Activated CD4-positive, alpha-beta T cell treated with anti-CD3 and anti-CD28 coated beads, Interleukin-2, amount 10 ng/mL, durations not matched to agents 24 days and 14 days (primary cell): ENCODE measurements around the gene ST6GAL1. TPM values are rescaled to one million over a fixed set of nuclear protein-coding genes. Genes with fewer than 3 reads are reported as not detected.

Experiments used
- DNase-seq: peaks from one replicate; pipeline ENCODE4 v3.0.0; 2022
- H3K27ac Mint-ChIP-seq: one replicate; pipeline ENCODE4 v1.8.0; 2022; ENCODE audit warnings: mild to moderate bottlenecking, mixed read lengths
- H3K27me3 Mint-ChIP-seq: one replicate; pipeline ENCODE4 v1.8.0; 2022; ENCODE audit warnings: mixed read lengths
- H3K36me3 Mint-ChIP-seq: one replicate; pipeline ENCODE4 v1.8.0; 2022; ENCODE audit warnings: low read depth, mild to moderate bottlenecking, mixed read lengths
- H3K4me1 Mint-ChIP-seq: one replicate; pipeline ENCODE4 v1.8.0; 2021; ENCODE audit warnings: mixed read lengths
- H3K4me3 Mint-ChIP-seq: one replicate; pipeline ENCODE4 v1.8.0; 2022; ENCODE audit warnings: mild to moderate bottlenecking, moderate library complexity, mixed read lengths
- H3K9me3 Mint-ChIP-seq: one replicate; pipeline ENCODE4 v1.8.0; 2021; ENCODE audit warnings: mixed read lengths
- intact Hi-C: fragments of 100-400 bp; cut with micrococcal nuclease; formaldehyde crosslinking; loops from one replicate; pipeline ENCODE4 v1.15.1; 2023
- total RNA-seq: library from RNA; stranded (reverse); gene quantifications from 2 replicates; pipeline ENCODE4 v1.2.3, GENCODE V29; 2022

ST6GAL1 gene
- total RNA-seq, 1 donor from 2014 or later: 128 TPM

GRCh38 chr3:187102073-187102634, 171.8 kb downstream of the ST6GAL1 start:
- Mint-ChIP-seq H3K36me3 (peaks cover 4% of the 10 kb centered on the region), H3K4me3 (peak overlapping the region; percentile 51), H3K9me3 (peaks cover 3% of the 10 kb centered on the region), H3K27me3 (no peaks in the 10 kb centered on the region), H3K27ac (peak overlapping the region; percentile 2), H3K4me1 (peaks cover 26% of the 10 kb centered on the region)
- intact Hi-C loops: no loop called here
- DNase-seq: no peak

GRCh38 chr3:187103251-187103650, 172.9 kb downstream of the ST6GAL1 start:
- Mint-ChIP-seq H3K27ac (no peak overlapping the region), H3K27me3 (no peaks in the 10 kb centered on the region), H3K4me3 (no peak overlapping the region), H3K4me1 (peaks cover 18% of the 10 kb centered on the region), H3K36me3 (no peaks in the 10 kb centered on the region), H3K9me3 (no peaks in the 10 kb centered on the region)
- no peak for DNase-seq
- intact Hi-C loops: no loop called here

- Mint-ChIP-seq H3K27ac (no peak overlapping the region), H3K4me3 (no peak overlapping the region)
- intact Hi-C loops: no loop called here
These were observed 174.0 kb downstream of the ST6GAL1 start for GRCh38 chr3:187104342-187104741.

GRCh38 chr3:187104933-187105332, 174.6 kb downstream of the ST6GAL1 start:
- no peak overlapping the region for H3K4me3 Mint-ChIP-seq
- no peak overlapping the region for H3K27ac Mint-ChIP-seq
- intact Hi-C loops: no loop called here
- DNase-seq: no peak
- no peaks in the 10 kb centered on the region for H3K9me3 Mint-ChIP-seq
- no peaks in the 10 kb centered on the region for H3K27me3 Mint-ChIP-seq
- peaks cover 13% of the 10 kb centered on the region for H3K4me1 Mint-ChIP-seq
- no peaks in the 10 kb centered on the region for H3K36me3 Mint-ChIP-seq

More at GRCh38 chr3:187104342-187104741, 174.0 kb downstream of the ST6GAL1 start:
- Mint-ChIP-seq H3K4me1 (peaks cover 14% of the 10 kb centered on the region), H3K27me3 (no peaks in the 10 kb centered on the region), H3K9me3 (no peaks in the 10 kb centered on the region), H3K36me3 (no peaks in the 10 kb centered on the region)
- DNase-seq: no peak

GRCh38 chr3:187105700-187106099, 175.4 kb downstream of the ST6GAL1 start:
- no peaks in the 10 kb centered on the region for H3K9me3 Mint-ChIP-seq
- intact Hi-C loops: no loop called here
- no peak overlapping the region for H3K27ac Mint-ChIP-seq
- H3K27me3 Mint-ChIP-seq: no peaks in the 10 kb centered on the region
- no peaks in the 10 kb centered on the region for H3K36me3 Mint-ChIP-seq
- H3K4me3 Mint-ChIP-seq: no peak overlapping the region
- DNase-seq: no peak
- peaks cover 13% of the 10 kb centered on the region for H3K4me1 Mint-ChIP-seq

- Mint-ChIP-seq H3K9me3 (no peaks in the 10 kb centered on the region), H3K36me3 (no peaks in the 10 kb centered on the region), H3K4me3 (no peak overlapping the region), H3K4me1 (peaks cover 3% of the 10 kb centered on the region), H3K27me3 (no peaks in the 10 kb centered on the region), H3K27ac (no peak overlapping the region)
- no peak for DNase-seq
- intact Hi-C loops: no loop called here
These were observed 177.7 kb downstream of the ST6GAL1 start for GRCh38 chr3:187107989-187108388.

GRCh38 chr3:187110156-187110555, 179.8 kb downstream of the ST6GAL1 start:
- Mint-ChIP-seq H3K4me3 (no peak overlapping the region), H3K27ac (no peak overlapping the region), H3K4me1 (peaks cover 7% of the 10 kb centered on the region), H3K9me3 (no peaks in the 10 kb centered on the region), H3K27me3 (no peaks in the 10 kb centered on the region), H3K36me3 (no peaks in the 10 kb centered on the region)
- intact Hi-C loops: loop anchor here (5.0 kb wide), 1 partner anchor 263 kb away; no protein-coding TSS in a partner anchor
- no peak for DNase-seq

- Mint-ChIP-seq H3K36me3 (peaks cover 2% of the 10 kb centered on the region), H3K27me3 (no peaks in the 10 kb centered on the region), H3K27ac (peak overlapping the region; percentile 6)
These were observed 182.8 kb downstream of the ST6GAL1 start for GRCh38 chr3:187112934-187113793.

GRCh38 chr3:187114511-187114910, 184.2 kb downstream of the ST6GAL1 start:
- no peak for DNase-seq
- H3K4me1 Mint-ChIP-seq: peaks cover 7% of the 10 kb centered on the region
- no peaks in the 10 kb centered on the region for H3K27me3 Mint-ChIP-seq
- no peak overlapping the region for H3K4me3 Mint-ChIP-seq
- intact Hi-C loops: loop anchor here (5.0 kb wide), 1 partner anchor 267 kb away; no protein-coding TSS in a partner anchor
- H3K9me3 Mint-ChIP-seq: no peaks in the 10 kb centered on the region
- H3K36me3 Mint-ChIP-seq: peaks cover 2% of the 10 kb centered on the region
- H3K27ac Mint-ChIP-seq: no peak overlapping the region

More at GRCh38 chr3:187112934-187113793, 182.8 kb downstream of the ST6GAL1 start:
- intact Hi-C loops: loop anchor here (1.0 to 5.0 kb wide), 3 partner anchors 37 to 266 kb away; no protein-coding TSS in a partner anchor
- peak; percentile 74 for DNase-seq
- no peaks in the 10 kb centered on the region for H3K9me3 Mint-ChIP-seq
- no peak overlapping the region for H3K4me3 Mint-ChIP-seq
- peaks cover 7% of the 10 kb centered on the region for H3K4me1 Mint-ChIP-seq

GRCh38 chr3:187120326-187120725, 190.0 kb downstream of the ST6GAL1 start:
- Mint-ChIP-seq H3K4me3 (no peak overlapping the region), H3K9me3 (no peaks in the 10 kb centered on the region), H3K4me1 (peaks cover under 1% of the 10 kb centered on the region), H3K27ac (no peak overlapping the region), H3K36me3 (peaks cover 8% of the 10 kb centered on the region), H3K27me3 (no peaks in the 10 kb centered on the region)
- intact Hi-C loops: no loop called here
- peak; percentile 32 for DNase-seq

GRCh38 chr3:187122261-187122660, 191.9 kb downstream of the ST6GAL1 start:
- H3K27ac Mint-ChIP-seq: no peak overlapping the region
- intact Hi-C loops: no loop called here
- peaks cover 5% of the 10 kb centered on the region for H3K4me1 Mint-ChIP-seq
- no peaks in the 10 kb centered on the region for H3K27me3 Mint-ChIP-seq
- no peak for DNase-seq
- H3K36me3 Mint-ChIP-seq: peaks cover 17% of the 10 kb centered on the region
- H3K4me3 Mint-ChIP-seq: no peak overlapping the region
- H3K9me3 Mint-ChIP-seq: peaks cover 4% of the 10 kb centered on the region

GRCh38 chr3:187125319-187126031, 195.1 kb downstream of the ST6GAL1 start:
- H3K27ac Mint-ChIP-seq: no peak overlapping the region
- intact Hi-C loops: no loop called here
- no peaks in the 10 kb centered on the region for H3K27me3 Mint-ChIP-seq
- H3K4me1 Mint-ChIP-seq: peaks cover 21% of the 10 kb centered on the region
- no peak for DNase-seq
- H3K36me3 Mint-ChIP-seq: peaks cover 34% of the 10 kb centered on the region
- no peak overlapping the region for H3K4me3 Mint-ChIP-seq
- peaks cover 22% of the 10 kb centered on the region for H3K9me3 Mint-ChIP-seq
